K562 (cell line): Measurements from ENCODE around the gene NAPA. TPM values are rescaled to one million over a fixed set of nuclear protein-coding genes. Genes with fewer than 3 reads are reported as not detected.

Experiments
- ATAC-seq: fragments of 200-7000 bp; cut with Tn5 transposase; 3 replicates; pipeline ENCODE4 v1.9.1; 2020; ENCODE audit warnings: moderate library complexity
- BruUV-seq: library from RNA; stranded (reverse); fragments of 400-500 nt; replicated peaks from 2 replicates; lab custom pipeline; 2021; lab: Mats Ljungman, UMichigan
- CTCF ChIA-PET: fragments of 300-600 bp; formaldehyde crosslinking; extraction: SDS; loops from one replicate; lab custom pipeline; 2021; ENCODE audit warnings: low intra/inter-chr PET ratio; lab: Yijun Ruan, JAX
- POLR2A ChIA-PET: fragments of 300-600, 350-650 bp; sonication (Branson Sonifier 250); formaldehyde crosslinking; extraction: SDS; loops from one replicate; lab custom pipeline; 2021; ENCODE audit warnings: antibody characterized with exemption, inconsistent platforms; lab: Yijun Ruan, JAX
- DNase-seq, 4 experiments: peaks; one replicate each; pipeline versions ENCODE4 v3.0.0 to v3.0.0-alpha.2; 2011 to 2018; ENCODE audit warnings: low spot score in 3 of 4, mixed read lengths in 3 of 4; ENCODE audit errors: extremely low read depth in 1 of 4
- FAIRE-seq: peaks from 2 replicates; lab custom pipeline; 2011; peaks lifted over from hg19 to GRCh38; lab: Jason Lieb, UNC
- H2AFZ ChIP-seq: 2 replicates; pipeline ENCODE4 v1.6.0; 2011; ENCODE audit warnings: low read depth, low read length, control low read depth, inconsistent platforms
- H3K27ac ChIP-seq: fragments of 200-600 bp; 3 replicates; pipeline ENCODE4 v1.8.0; 2011; ENCODE audit warnings: low read depth, mild to moderate bottlenecking, control low read depth, inconsistent platforms, low read length, moderate library complexity, mixed read lengths; ENCODE audit errors: extremely low read depth
- H3K27me3 ChIP-seq, 2 experiments: fragments of 300-600 bp in 1 of 2; 2 replicates in 1 of 2; 3 replicates in 1 of 2; pipeline versions ENCODE4 v1.6.0 to v1.8.0; 2011; ENCODE audit warnings: inconsistent platforms in 2 of 2, low read length in 2 of 2, mild to moderate bottlenecking in 1 of 2, mixed read lengths in 1 of 2, moderate library complexity in 1 of 2; ENCODE audit not compliant: control insufficient read depth in 2 of 2, insufficient read depth in 2 of 2
- H3K36me3 ChIP-seq: fragments of 300-600 bp; 3 replicates; pipeline ENCODE4 v1.8.0; 2011; ENCODE audit warnings: mild to moderate bottlenecking, low read length, inconsistent platforms; ENCODE audit not compliant: control insufficient read depth, insufficient read depth
- H3K4me1 ChIP-seq, 2 experiments: fragments of 200-600 bp in 1 of 2; replicated peaks in 1 of 2; 2 replicates in 1 of 2; 3 replicates in 1 of 2; pipeline versions ENCODE4 v1.5.1 to v1.8.0; 2011; ENCODE audit warnings: inconsistent platforms in 2 of 2, low read length in 2 of 2, mild to moderate bottlenecking in 1 of 2, mixed read lengths in 1 of 2, moderate library complexity in 1 of 2; ENCODE audit not compliant: control insufficient read depth in 2 of 2, insufficient read depth in 2 of 2
- H3K4me2 ChIP-seq: 2 replicates; pipeline ENCODE4 v1.6.1; 2011; ENCODE audit warnings: low read length, control low read depth, inconsistent platforms, mixed read lengths; ENCODE audit not compliant: insufficient read depth
- H3K4me3 ChIP-seq: fragments of 200-600 bp; sonication (generic), shearing (Covaris generic); 2 replicates; pipeline ENCODE4 v1.5.1; 2016; ENCODE audit warnings: control low read depth, inconsistent platforms
- H3K79me2 ChIP-seq: fragments of 200-600 bp; 3 replicates; pipeline ENCODE4 v1.8.0; 2011; ENCODE audit warnings: low read length, inconsistent platforms; ENCODE audit not compliant: control insufficient read depth, insufficient read depth
- H3K9ac ChIP-seq, 2 experiments: 2 replicates each; pipeline versions ENCODE4 v1.6.0 to v1.6.1; 2011; ENCODE audit warnings: low read depth in 2 of 2, low read length in 2 of 2, control low read depth in 1 of 2, inconsistent platforms in 1 of 2, mild to moderate bottlenecking in 1 of 2, mixed read lengths in 1 of 2; ENCODE audit not compliant: insufficient read depth in 1 of 2
- H3K9me1 ChIP-seq: one replicate; pipeline ENCODE4 v1.6.0; 2011; ENCODE audit warnings: inconsistent platforms, mild to moderate bottlenecking, low read length, moderate library complexity; ENCODE audit not compliant: control insufficient read depth, insufficient read depth
- H3K9me3 ChIP-seq: replicated peaks from 2 replicates; pipeline ENCODE4 v1.5.1; 2011; ENCODE audit warnings: low read depth, low read length, inconsistent platforms; ENCODE audit not compliant: control insufficient read depth, insufficient read depth
- H4K20me1 ChIP-seq: replicated peaks from 2 replicates; pipeline ENCODE4 v1.6.1; 2011; ENCODE audit warnings: low read length, inconsistent platforms, mixed read lengths; ENCODE audit not compliant: control insufficient read depth, insufficient read depth
- BACH1 ChIP-seq: fragments of 200-800 bp; sonication (Bioruptor generic); IDR thresholded peaks from 2 replicates; pipeline ENCODE4 v1.6.1; 2016; ENCODE audit warnings: missing genetic modification characterization, missing compliant biosample characterization
- CREB5 ChIP-seq: fragments of 250-450 bp; sonication (Bioruptor Pico); IDR thresholded peaks from 2 replicates; pipeline ENCODE4 v1.5.0; 2020; ENCODE audit warnings: mild to moderate bottlenecking
- DNMT1 ChIP-seq: fragments of 450-650 bp; IDR thresholded peaks from 2 replicates; pipeline ENCODE4 v1.6.1; 2016; ENCODE audit warnings: antibody characterized with exemption, mild to moderate bottlenecking
- E2F3 ChIP-seq: fragments of 250-450 bp; sonication (Bioruptor Pico); IDR thresholded peaks from 2 replicates; pipeline ENCODE4 v1.4.0; 2020; ENCODE audit warnings: mild to moderate bottlenecking
- HNRNPK ChIP-seq: fragments of 200-400 bp; formaldehyde crosslinking; IDR thresholded peaks from one replicate; pipeline ENCODE4 v1.6.1; 2018; ENCODE audit warnings: mild to moderate bottlenecking, low read depth, low read length; ENCODE audit not compliant: poor library complexity, severe bottlenecking
- KLF16 ChIP-seq: IDR thresholded peaks from 2 replicates; pipeline ENCODE4 v1.6.1; 2016; ENCODE audit warnings: antibody characterized with exemption
- KLF6 ChIP-seq: fragments of 250-450 bp; sonication (Bioruptor Pico); IDR thresholded peaks from 2 replicates; pipeline ENCODE4 v1.4.0; 2020; ENCODE audit warnings: mild to moderate bottlenecking, moderate library complexity, borderline replicate concordance
- MECOM ChIP-seq: fragments of 250-450 bp; sonication (Bioruptor Pico); IDR thresholded peaks from 2 replicates; pipeline ENCODE4 v1.8.0; 2022; ENCODE audit warnings: inconsistent platforms
- MTA2 ChIP-seq: fragments of 450-650 bp; IDR thresholded peaks from 2 replicates; pipeline ENCODE4 v1.6.1; 2016; ENCODE audit warnings: low read depth
- PCBP2 ChIP-seq: fragments of 200-400 bp; formaldehyde crosslinking; IDR thresholded peaks from 2 replicates; pipeline ENCODE4 v1.6.1; 2018; ENCODE audit warnings: low read length, low read depth, mild to moderate bottlenecking, moderate library complexity; ENCODE audit not compliant: poor library complexity, severe bottlenecking
- RBM39 ChIP-seq: fragments of 200-400 bp; formaldehyde crosslinking; optimal IDR thresholded peaks from 2 replicates; pipeline ENCODE3; 2018; ENCODE audit warnings: low read depth, low read length
- RFX1 ChIP-seq: fragments of 450-650 bp; IDR thresholded peaks from 2 replicates; pipeline ENCODE4 v1.6.1; 2016; ENCODE audit warnings: mild to moderate bottlenecking, moderate library complexity
- RNF2 ChIP-seq: sonication (generic); IDR thresholded peaks from 2 replicates; pipeline ENCODE4 v1.6.1; 2016
- SAFB ChIP-seq: fragments of 200-400 bp; formaldehyde crosslinking; IDR thresholded peaks from 2 replicates; pipeline ENCODE4 v1.6.1; 2017; ENCODE audit warnings: low read depth, low read length, borderline replicate concordance
- SIX5 ChIP-seq, 2 experiments: IDR thresholded peaks; 2 replicates each; pipeline ENCODE4 v1.6.1; 2011; ENCODE audit warnings: low read length in 2 of 2, borderline replicate concordance in 1 of 2, low read depth in 1 of 2, mild to moderate bottlenecking in 1 of 2, moderate library complexity in 1 of 2; ENCODE audit not compliant: insufficient read depth in 1 of 2
- TOE1 ChIP-seq, 2 experiments: fragments of 450-650 bp in 1 of 2; sonication (generic) in 1 of 2; formaldehyde crosslinking in 1 of 2; IDR thresholded peaks; 2 replicates each; pipeline versions ENCODE4 v1.7.1 to v1.8.0; 2016 to 2022; ENCODE audit warnings: borderline replicate concordance in 2 of 2, mild to moderate bottlenecking in 2 of 2, antibody characterized with exemption in 1 of 2, inconsistent platforms in 1 of 2, low read depth in 1 of 2, missing genetic modification reagents in 1 of 2, moderate library complexity in 1 of 2
- U2AF1 ChIP-seq: fragments of 200-400 bp; formaldehyde crosslinking; optimal IDR thresholded peaks from 2 replicates; pipeline ENCODE3; 2017; ENCODE audit warnings: mild to moderate bottlenecking, low read depth, low read length, moderate library complexity
- XRCC4 ChIP-seq: IDR thresholded peaks from one replicate; pipeline ENCODE4 v1.6.1; 2011; ENCODE audit not compliant: insufficient read depth, insufficient read length; ENCODE audit errors: extremely low read depth
- ZNF512 ChIP-seq: IDR thresholded peaks from 2 replicates; pipeline ENCODE4 v1.6.1; 2016; ENCODE audit warnings: missing genetic modification characterization, missing compliant biosample characterization
- WGBS: fragments of 100-300 bp; shearing (Covaris generic); methylation state at CpG from one replicate; pipeline ENCODE4 v1.1.6; 2016; ENCODE audit warnings: low coverage, mixed read lengths; ENCODE audit not compliant: insufficient coverage; ENCODE audit errors: missing lambda C conversion rate; 5-methylcytosine and 5-hydroxymethylcytosine counted together
- in situ Hi-C: fragments of 300-500 bp; cut with MboI; formaldehyde crosslinking; loops from 4 replicates; pipeline ENCODE4 v1.15.0; 2018; ENCODE audit warnings: inconsistent platforms, mixed read lengths
- intact Hi-C: fragments of 100-400 bp; cut with micrococcal nuclease; formaldehyde crosslinking; loops from 2 replicates; pipeline ENCODE4 v1.14.2; 2022
- polyA plus RNA-seq, 8 experiments: library from polyadenylated mRNA; depleted of rRNA in 4 of 8; stranded (reverse) in 5 of 8; unstranded in 3 of 8; fragments of >200 nt; fragmentation: Nextera tagmentation in 2 of 8; fragmentation: Illumina TruSeq in 1 of 8; extraction: Ambion mirVana in 2 of 8; extraction: Trizol in 1 of 8; gene quantifications; 2 replicates each; pipeline versions ENCODE4 v1.2.1 to v1.2.3, GENCODE V29; 2011 to 2014; ENCODE audit warnings: inconsistent platforms in 1 of 8, missing spikeins in 1 of 8
- total RNA-seq, 7 experiments: library from RNA; depleted of rRNA in 6 of 7; stranded (reverse); fragments of >200 nt in 6 of 7; fragmentation: Illumina TruSeq in 2 of 7; extraction: Trizol in 2 of 7; gene quantifications; 2 replicates each; pipeline versions ENCODE4 v1.2.1 to v1.2.3, GENCODE V29; 2011 to 2021; ENCODE audit warnings: low replicate concordance in 1 of 7

NAPA gene
- total and polyA plus RNA-seq, 9 of the 15 experiments (the other 6 are each of a cell fraction or from before 2014, with no cell fraction given): 5.4 to 98.6 (median 77.5) TPM

GRCh38 chr19:47444388-47444821 is 70.5 kb downstream of the NAPA start:
- Histone ChIP-seq H2AFZ (no peak overlapping the region), H3K27me3 (peaks cover 15 to 34% of the 10 kb centered on the region in 2 experiments; a peak in 4 of 5 replicates), H4K20me1 (peaks cover 7% of the 10 kb centered on the region; the same call in 1 of the 2 replicates), H3K4me3 (no peak overlapping the region), H3K9me3 (no peaks in the 10 kb centered on the region), H3K27ac (no peak overlapping the region), H3K9me1 (peaks cover 5% of the 10 kb centered on the region), H3K79me2 (no peaks in the 10 kb centered on the region), H3K4me1 (peaks cover 11 to 39% of the 10 kb centered on the region in 2 experiments; a peak in 4 of 5 replicates), H3K4me2 (no peak overlapping the region), H3K36me3 (no peaks in the 10 kb centered on the region), H3K9ac (peak overlapping the region in 1 of 2 experiments; percentile 4; a peak in 1 of 4 replicates)
- no TSS peak for BruUV-seq
- ATAC-seq: no peak
- intact Hi-C loops: loop anchor here (10.0 kb wide), 1 partner anchor 160 kb away; the partner anchor contains the start of gene BICRA
- in situ Hi-C loops: no loop called here
- DNase-seq: peak; percentile 47 to 71 (median 62)
- 19% methylated on average over 18 of the region's 22 CpGs for WGBS
- ChIA-PET POLR2A (no interaction called here), CTCF (interaction anchor here (1.4 kb wide), 1 partner anchor 9 kb away, joined by 4 read pairs; no protein-coding TSS in a partner anchor)
- FAIRE-seq: no peak
- no peak for TF ChIP-seq HNRNPK
- no peak for TF ChIP-seq RBM39
- no peak for TF ChIP-seq DNMT1
- TF ChIP-seq KLF16: no peak
- no peak for TF ChIP-seq E2F3
- TF ChIP-seq U2AF1: no peak
- TF ChIP-seq SAFB: peak; percentile 37; the same call in 1 of the 2 replicates
- no peak for TF ChIP-seq KLF6 (CRISPR knock-in tag)
- TF ChIP-seq PCBP2: no peak
- no peak for TF ChIP-seq MECOM (CRISPR knock-in tag)
- no peak for TF ChIP-seq RFX1
- TF ChIP-seq XRCC4: no peak
- TF ChIP-seq TOE1 (IDR thresholded peaks at IDR 0.05; ENCODE audit: borderline replicate concordance): no peak
- no peak for TF ChIP-seq TOE1 (CRISPR knock-in tag; IDR thresholded peaks at IDR 0.05; ENCODE audit: borderline replicate concordance, low read depth)
- no peak for TF ChIP-seq RNF2
- TF ChIP-seq ZNF512 (tag): no peak
- no peak for TF ChIP-seq SIX5 (IDR thresholded peaks at IDR 0.05; ENCODE audit: borderline replicate concordance in 1 of 2, insufficient read depth in 1 of 2, low read depth in 1 of 2, low read length in 2 of 2)
- no peak for TF ChIP-seq CREB5
- TF ChIP-seq MTA2: no peak
- TF ChIP-seq BACH1 (tag): no peak
